GM23338 (cell line): ENCODE measurements around the gene MEF2A. TPM values are rescaled to one million over a fixed set of nuclear protein-coding genes. Genes with fewer than 3 reads are reported as not detected.

Experiments used
- ETS1 ChIP-seq: IDR thresholded peaks from 2 replicates; pipeline ENCODE4 v1.6.1; 2016; ENCODE audit warnings: antibody characterized with exemption
- EZH2 ChIP-seq: fragments of 200-600 bp; sonication (generic); IDR thresholded peaks from one replicate; pipeline ENCODE4 v1.8.0; 2017; ENCODE audit warnings: antibody characterized with exemption, mild to moderate bottlenecking, low read depth; ENCODE audit not compliant: unreplicated experiment
- JUNB ChIP-seq: IDR thresholded peaks from one replicate; pipeline ENCODE4 v1.6.1; 2016; ENCODE audit warnings: antibody characterized with exemption; ENCODE audit not compliant: unreplicated experiment
- NANOG ChIP-seq: IDR thresholded peaks from 2 replicates; pipeline ENCODE4 v1.6.1; 2016; ENCODE audit warnings: antibody characterized with exemption, borderline replicate concordance
- POLR2AphosphoS5 ChIP-seq: IDR thresholded peaks from 2 replicates; pipeline ENCODE4 v1.6.1; 2016; ENCODE audit warnings: antibody characterized with exemption, low read depth
- REST ChIP-seq: IDR thresholded peaks from one replicate; pipeline ENCODE4 v1.6.1; 2018; ENCODE audit warnings: antibody characterized with exemption; ENCODE audit not compliant: unreplicated experiment
- STAT1 ChIP-seq: IDR thresholded peaks from one replicate; pipeline ENCODE4 v1.6.1; 2016; ENCODE audit warnings: antibody characterized with exemption; ENCODE audit not compliant: unreplicated experiment
- ZNF114 ChIP-seq: fragments of 250-450 bp; sonication (Bioruptor Pico); IDR thresholded peaks from 2 replicates; pipeline ENCODE4 v1.5.0; 2020; ENCODE audit warnings: mild to moderate bottlenecking, moderate library complexity
- ZNF331 ChIP-seq: fragments of 250-450 bp; sonication (Bioruptor Pico); IDR thresholded peaks from 2 replicates; pipeline ENCODE4 v1.5.0; 2020; ENCODE audit warnings: low read depth, mild to moderate bottlenecking, moderate library complexity
- ZNF462 ChIP-seq: fragments of 250-450 bp; sonication (Bioruptor Pico); IDR thresholded peaks from 2 replicates; pipeline ENCODE4 v1.5.0; 2020; ENCODE audit warnings: mild to moderate bottlenecking, moderate library complexity
- polyA plus RNA-seq: library from polyadenylated mRNA; unstranded; fragments of >200 nt; fragmentation: Nextera tagmentation; extraction: Ambion mirVana; gene quantifications from 2 replicates; pipeline ENCODE4 v1.2.1, GENCODE V29; 2016
- total RNA-seq: library from RNA; depleted of rRNA; stranded (reverse); fragments of >200 nt; shearing (Covaris generic); gene quantifications from 2 replicates; pipeline ENCODE4 v1.2.3, GENCODE V29; 2014

MEF2A gene
- total and polyA plus RNA-seq, 2 experiments from 2014 or later, result 20.3 to 42.3 TPM

GRCh38 chr15:99574502-99574901 lies 8.7 kb downstream of the MEF2A start (continued):
- TF ChIP-seq ZNF462 (CRISPR knock-in tag), result no peak
- TF ChIP-seq NANOG, result no peak
- TF ChIP-seq ZNF331 (CRISPR knock-in tag), result no peak
- no peak for TF ChIP-seq POLR2AphosphoS5
- no peak for TF ChIP-seq ETS1
- no peak for TF ChIP-seq JUNB
- TF ChIP-seq ZNF114 (CRISPR knock-in tag), result no peak
- TF ChIP-seq STAT1, result no peak
- TF ChIP-seq EZH2, result no peak
- TF ChIP-seq REST, result no peak
